ENCODE results near the gene WDR74. TPM values are rescaled to one million over a fixed set of nuclear protein-coding genes. Genes with fewer than 3 reads are reported as not detected.
"Not testable (repeated sequence)": the region's sequence is repeated elsewhere in the genome, so short reads cannot be mapped to it uniquely, and the experiment has no call there.

The WDR74 gene
- total RNA-seq, 1 donor from 2014 or later, result 58.8 TPM

DNA sequence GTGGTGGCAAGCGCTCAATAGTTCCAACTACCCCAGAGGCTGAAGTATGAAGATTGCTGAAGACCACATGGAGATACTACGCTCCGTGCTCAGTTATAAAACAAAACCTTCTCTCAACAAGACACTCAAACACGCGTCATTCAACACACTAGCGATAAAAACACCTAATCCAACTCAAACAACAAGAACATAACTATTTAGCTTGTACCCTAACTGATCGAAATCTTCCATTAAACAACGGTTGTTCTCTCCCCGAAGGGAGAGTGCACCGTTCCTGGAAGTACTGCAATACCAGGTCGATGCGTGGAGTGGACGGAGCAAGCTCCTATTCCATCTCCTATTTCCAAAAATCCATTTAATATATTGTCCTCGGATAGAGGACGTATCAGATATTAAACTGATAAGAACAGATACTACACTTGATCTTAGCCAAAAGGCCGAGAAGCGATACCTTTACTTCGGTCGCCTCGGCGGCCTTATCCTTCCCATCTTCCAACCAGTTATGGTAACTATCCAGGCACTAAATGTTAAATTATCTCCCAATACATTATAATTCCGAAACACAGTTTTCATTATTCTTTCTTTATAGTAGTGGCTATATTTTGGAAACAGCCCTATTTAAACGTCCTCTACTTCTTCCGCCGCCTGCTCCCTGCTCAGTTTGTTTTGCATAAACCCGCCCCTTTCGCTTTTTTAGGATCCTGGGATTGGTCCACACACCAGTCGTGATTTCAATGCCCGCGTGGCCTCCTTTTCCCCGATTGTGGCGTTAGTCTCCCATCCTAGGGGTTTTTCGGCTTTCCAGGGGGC lies 2.2 kb upstream of the WDR74 start:
- DNase-seq (ENCODE audit: low spot score), result peak; percentile 90

DNA sequence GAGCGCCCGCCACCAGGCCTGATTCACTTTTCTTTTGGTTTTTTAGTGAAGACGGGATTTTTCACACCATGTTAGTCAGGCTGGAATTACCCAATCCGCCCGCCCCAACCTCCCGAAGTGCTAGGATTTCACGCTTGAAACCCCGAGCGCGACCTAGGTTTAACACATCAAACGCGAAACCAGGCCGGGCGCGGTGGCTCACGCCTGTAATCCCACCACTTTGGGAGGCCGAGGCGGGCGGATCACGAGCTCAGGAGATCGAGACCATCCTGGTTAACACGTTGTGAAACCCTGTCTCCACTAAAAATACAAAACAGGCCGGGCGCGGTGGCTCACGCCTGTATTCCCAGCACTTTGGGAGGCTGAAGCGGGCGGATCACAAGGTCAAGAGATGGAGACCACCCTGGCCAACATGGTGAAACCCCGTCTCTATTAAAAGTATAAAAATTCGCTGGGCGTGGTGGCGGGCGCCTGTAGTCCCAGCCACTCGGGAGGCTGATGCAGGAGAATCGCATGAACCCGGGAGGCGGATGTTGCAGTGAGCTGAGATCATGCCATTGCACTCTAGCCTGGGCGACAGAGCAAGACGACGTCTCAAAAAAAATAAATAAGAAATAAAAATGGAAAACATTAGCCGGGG lies 1.5 kb upstream of the WDR74 start:
- peak; percentile 72 for DNase-seq (ENCODE audit: low spot score)

DNA sequence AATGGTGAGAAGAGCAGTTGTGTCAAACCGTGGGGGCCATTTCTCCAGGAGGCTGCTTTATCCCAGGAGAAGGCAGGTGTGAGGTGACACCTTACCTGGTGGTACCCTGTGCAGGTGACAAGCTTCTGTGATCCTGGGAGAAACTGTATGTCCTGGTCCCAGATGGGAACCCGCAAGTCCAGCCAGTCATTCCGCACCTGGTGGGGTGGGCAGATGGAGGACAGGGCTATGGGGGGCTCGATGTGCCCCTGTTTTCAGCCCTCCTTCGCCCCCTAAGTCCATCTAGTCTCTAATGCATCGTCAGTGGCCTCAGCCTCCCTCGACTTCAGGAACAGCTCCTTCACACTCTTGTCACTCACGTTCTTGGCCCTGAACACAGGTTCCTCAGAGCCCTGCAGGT lies 4.1 kb downstream of the WDR74 start:
- DNase-seq (ENCODE audit: low spot score), result no peak

DNA sequence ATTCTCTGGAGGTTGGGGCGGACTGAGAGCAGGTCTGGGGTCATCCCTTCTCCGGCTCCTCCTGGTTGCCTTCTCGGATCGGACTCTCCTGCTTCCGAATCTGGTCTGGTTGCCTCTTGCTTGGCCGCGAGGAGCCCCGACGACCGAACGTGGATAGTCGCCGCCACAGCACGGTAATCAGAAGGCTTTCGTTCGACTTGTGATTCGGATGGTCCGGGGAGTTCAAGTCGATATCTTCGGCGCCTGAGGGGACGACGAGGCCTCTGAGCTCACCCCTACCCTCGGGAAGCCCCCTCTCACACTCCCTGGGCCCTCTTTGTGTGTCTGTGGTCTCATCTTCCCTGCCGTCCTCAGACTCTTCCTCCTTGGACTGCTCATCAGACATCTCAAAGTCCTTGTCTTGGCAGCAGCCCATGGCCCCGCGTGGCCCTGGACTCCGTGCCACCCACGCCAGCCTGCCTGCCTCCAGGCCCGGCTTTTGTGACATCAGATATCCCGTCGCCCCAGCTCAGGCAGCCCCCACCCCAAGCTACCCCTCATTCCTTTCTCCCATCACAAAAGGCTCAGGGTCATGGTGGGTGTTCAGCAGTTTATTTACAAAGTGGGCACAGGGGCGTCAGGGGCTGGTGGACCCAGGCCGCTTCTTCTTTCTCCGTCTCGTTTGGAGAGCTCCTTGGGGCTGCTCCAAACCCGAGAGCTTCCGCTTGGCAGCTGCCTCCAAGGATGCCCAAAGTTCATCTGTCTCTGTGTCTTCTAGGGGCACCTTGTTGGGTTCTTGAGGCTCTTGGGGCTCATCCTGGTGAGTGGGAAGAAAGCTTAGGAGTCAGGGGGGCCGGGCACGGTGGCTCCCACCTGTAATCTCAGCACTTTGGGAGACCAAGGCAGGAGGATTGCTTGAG lies 6.8 kb downstream of the WDR74 start, which contains the start of gene TEX54:
Gene TEX54, minus strand, starts transcription at position 506 of the 899 bp plus-strand sequence.
- DNase-seq (ENCODE audit: low spot score), result no peak

DNA sequence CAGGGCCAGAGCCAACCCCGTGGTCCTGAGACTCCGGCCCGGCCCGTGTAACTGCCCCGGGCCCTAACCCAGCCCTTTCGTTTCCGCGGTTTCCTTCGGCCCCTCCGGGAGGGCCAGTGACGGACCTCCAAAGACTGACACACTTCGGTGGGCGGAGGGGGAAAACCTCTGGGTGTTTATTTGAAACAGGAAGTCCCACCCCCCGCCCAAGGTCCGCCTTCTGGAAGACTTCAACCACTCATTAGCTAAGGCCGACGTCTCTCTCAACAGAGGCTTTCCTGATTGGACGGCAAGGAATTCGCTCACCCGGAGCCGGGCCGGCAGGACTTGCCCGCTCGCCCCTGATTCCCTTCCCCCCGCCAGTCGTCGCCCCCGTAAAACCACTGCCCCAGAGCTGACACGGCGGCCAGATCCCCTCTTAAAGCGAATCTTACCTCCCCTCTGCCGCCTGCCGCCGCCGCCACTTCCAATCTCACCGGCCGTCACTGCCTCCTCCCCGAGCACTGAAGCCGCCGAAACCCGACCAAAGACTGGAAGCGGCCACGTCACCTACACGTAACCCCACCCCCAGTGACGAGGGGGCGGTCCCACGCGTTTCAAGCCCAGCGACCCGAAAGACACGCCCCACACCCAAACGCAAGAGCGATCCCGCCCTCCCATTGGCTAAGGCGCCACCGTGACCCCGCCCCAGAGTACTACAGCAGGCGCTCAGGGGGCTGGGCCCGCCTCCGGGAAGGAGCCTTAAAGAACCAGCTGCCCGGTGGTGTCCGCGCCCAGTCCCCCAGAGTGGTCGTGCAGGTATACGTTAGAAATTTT lies 7.7 kb downstream of the WDR74 start, which contains the start of gene STX5:
Gene STX5, minus strand, starts transcription at position 532 of the 816 bp plus-strand sequence. CDS start 808 bp downstream, outside the sequence.
- DNase-seq (ENCODE audit: low spot score), result peak; percentile 100

DNA sequence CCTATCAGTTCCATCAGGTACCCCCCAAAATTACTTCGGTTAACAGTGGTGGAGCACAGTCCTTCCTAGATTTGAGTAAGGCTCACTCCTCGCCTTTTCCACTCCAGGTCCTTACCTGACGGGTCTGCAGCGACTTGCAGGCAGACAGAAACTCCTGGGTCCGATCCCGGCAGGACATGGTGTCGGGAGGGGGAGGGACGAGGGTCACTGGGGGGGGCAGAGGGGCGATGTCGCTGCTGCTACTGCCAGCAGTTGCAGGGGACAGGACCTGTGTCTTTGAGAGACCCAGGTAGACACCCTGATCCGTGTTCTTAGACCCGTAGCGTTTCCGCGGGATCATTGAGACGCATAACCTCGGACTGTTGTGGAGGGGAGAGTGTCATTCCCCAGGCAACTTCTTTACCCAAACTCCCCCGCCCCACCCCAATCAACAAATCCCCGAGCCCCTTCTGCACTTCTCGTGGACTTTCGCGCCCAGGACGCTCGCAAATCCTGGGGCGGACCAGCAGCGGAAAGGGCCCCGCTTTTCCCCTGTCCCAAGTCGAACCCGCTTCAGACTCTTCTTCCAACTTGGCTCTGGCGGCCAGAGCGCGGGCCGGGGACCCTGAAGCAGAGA lies 8.4 kb downstream of the WDR74 start:
- no peak for DNase-seq (ENCODE audit: low spot score)

DNA sequence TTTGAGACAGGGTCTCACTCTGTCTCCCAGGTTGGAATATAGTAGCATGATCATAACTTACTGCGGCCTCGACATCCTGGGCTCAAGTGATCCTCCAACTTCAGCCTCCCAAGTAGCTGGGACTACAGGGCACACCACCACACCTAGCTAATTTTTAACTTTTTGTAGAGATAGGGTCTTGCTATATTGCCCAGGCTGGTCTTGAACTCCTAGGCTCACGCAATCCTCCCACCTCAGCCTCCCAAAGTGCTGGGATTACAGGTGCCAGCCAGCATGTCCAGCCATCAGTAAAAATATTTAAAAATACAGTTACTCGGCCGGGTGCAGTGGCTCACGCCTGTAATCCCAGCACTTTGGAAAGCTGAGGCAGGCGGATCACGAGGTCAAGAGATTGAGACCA lies 11.3 kb downstream of the WDR74 start:
- not testable (repeated sequence) for DNase-seq (ENCODE audit: low spot score)

DNA sequence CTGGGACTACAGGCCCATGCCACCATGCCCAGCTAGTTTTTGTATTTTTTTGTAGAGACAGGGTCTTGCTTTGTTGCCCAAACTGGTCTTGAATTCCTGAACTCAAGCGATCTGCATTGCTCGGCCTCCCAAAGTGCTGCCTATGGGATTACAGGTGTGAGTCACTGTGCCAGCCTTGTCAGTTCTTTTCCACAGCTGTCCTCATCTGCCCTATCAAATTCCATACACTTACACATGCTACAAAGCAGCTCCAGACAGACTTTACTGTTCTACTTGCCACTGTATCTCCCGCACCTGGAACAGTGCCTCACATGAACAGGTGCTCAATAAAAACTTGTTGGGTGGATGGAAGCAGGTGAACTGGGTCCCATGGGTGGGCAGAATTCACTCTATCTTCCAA lies 15.7 kb downstream of the WDR74 start:
- DNase-seq (ENCODE audit: low spot score), result no peak

DNA sequence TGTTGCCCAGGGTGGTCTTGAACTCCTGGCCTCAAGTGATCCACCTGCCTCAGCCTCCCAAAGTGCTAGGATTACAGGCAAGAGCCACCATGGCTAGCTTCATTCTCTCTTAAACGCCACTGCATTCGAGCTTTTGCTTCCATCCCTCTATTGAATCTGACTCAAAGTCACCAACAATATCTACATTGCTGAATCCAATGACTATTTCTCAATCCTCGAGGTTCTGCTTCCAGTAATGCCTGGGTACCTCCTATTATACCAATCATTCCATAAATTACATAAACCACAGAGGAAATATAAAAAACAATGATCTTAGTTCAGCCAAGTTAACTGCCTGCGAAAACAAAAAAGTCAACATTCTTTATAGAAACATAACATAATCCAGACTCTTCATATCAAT lies 22.3 kb downstream of the WDR74 start:
- DNase-seq (ENCODE audit: low spot score), result no peak

DNA sequence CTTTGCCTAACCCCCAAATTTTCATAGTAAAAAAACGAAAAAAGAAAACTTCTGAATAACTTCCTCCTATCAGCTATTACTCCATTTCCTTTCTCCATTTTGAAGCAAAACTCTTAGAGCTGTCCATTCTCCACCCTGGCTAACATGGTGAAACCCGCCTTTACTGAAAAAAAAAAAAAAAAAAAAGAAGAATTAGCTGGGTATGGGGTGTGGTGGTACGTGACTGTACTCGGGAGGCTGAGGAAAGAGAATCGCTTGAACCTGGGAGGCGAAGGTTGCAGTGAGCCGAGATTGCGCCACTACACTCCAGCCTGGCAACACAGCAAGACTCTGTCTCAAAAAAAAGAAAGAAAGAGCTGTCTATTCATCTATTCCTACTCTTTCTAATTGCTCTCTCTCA lies 22.8 kb downstream of the WDR74 start:
- DNase-seq (ENCODE audit: low spot score), result no peak

DNA sequence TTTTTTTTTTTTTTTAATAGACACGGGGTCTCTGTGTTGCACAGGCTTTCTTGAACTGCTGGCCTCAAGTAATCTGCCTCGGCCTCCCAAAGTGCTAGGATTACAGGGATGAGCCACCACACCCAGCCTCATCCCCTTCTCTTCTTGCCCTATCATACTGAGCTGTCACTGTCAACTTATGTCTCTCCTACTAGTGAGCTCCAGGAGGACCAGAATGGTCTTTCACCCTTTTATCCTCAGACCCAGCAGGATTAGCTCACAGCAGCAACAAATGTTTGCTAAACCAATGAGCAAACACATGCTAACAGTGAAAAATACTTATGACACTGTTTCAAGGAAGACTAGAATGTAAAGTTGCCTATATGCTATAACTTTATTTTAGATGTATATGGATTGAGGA lies 27.7 kb downstream of the WDR74 start:
- no peak for DNase-seq (ENCODE audit: low spot score)

DNA sequence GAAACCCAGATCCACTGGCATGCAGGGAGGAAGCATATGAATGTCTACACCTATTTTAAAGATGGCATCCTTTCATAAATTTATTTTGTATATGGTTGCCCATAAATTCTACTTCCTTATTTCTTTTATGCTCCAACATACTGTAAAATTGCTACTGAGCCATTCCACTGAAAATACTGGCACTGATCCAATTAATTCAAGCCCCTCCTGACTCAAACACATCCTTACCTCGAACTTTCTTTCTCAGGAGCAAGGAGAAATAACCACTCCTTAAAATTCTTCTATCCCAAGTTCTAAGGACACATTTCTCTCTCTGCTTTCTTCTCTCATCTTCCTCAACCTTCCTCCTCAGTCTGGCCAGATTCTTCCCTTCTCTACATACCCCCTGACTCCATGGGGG lies 28.6 kb downstream of the WDR74 start:
- no peak for DNase-seq (ENCODE audit: low spot score)

DNA sequence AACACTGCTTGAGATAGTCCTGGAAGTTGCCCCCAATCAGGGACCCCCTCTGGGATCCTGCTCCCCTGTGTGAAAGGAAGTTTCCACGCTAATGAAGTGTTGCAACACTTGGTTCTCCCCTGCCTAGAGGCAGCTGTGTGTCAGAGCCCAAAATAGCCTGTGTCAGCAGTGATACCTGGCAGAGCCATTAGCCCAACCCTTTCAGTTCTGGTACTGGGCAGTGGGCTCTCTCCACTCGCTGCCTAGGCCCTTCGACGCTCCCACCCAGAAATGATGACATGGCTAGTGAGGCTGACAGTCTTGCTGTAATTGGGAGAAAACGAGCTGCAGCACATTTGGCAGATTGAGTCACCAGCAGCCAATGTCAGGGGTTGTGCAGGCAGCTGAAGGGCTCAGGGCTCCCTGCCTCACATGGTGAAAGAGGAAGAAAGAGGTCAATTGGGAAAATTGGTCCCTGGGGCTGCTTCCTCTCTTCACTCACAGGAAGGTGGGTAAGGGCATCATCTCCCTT lies 32.7 kb downstream of the WDR74 start:
- no peak for DNase-seq (ENCODE audit: low spot score)

DNA sequence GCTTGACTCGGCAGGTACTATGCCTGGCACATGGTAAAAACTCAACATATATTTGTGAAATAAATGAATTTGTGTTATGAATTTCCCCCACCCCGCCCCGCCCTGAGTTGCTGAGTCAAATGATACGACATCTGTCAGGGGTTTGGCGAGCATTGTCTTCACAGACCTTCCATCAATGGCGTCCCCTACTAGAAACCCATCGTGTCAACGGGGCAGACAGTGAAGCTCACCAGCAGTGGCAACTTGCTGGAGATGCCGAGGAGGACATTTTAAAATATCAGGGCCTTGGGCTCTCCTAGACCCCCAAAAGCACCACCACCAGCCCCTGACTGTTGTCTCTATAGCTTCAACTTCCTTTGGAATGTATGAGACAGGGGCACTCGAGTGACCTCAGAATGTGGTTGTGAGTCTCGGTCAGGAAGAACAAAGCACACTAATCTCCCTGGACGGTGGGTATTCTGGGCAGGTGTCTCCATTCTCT lies 33.4 kb downstream of the WDR74 start:
- DNase-seq (ENCODE audit: low spot score), result no peak

DNA sequence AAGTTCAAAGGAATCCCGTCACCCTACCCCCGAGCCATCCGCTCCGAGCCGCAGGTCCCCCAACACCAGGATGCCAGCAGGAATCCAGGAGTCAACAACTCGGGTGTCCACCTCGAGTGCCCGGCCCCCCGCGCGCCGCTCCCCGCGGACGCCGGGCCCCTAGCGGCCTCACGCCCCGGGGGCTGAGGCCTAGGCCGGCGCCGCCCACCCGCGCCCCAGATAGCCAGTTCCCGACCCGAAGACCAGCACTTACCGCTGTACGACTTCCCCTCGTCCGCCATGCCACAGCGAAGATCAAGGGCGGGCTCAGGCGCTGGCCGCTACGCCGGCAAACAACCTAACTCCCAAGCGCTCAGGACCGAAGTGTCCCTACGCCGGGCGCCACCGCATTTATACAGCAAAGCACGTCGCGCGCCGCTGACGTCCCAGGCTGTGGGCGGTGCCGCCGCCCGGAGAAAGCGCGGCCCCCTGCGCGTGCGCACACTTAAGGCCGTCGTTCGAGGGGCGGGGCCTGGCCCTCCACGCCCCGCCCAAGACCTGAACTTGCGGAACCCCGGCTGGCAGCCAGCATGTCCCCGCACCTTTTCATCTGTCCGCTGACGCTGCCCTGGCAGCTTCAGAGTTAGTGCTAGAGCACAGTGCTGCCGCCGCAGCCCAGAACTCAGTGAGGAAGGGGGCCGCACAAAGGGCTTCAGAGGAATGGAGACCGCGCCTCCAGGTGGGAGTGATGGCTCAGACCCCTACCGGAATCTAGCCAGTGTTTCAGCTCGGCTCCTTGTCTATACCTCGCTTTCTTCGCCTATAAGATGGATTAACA lies 34.1 kb downstream of the WDR74 start, which contains the start of gene NXF1:
Gene NXF1, minus strand, starts transcription at position 365 of the 817 bp plus-strand sequence. Its CDS starts 84 bp downstream, at position 281.
- peak; percentile 96 for DNase-seq (ENCODE audit: low spot score)

DNA sequence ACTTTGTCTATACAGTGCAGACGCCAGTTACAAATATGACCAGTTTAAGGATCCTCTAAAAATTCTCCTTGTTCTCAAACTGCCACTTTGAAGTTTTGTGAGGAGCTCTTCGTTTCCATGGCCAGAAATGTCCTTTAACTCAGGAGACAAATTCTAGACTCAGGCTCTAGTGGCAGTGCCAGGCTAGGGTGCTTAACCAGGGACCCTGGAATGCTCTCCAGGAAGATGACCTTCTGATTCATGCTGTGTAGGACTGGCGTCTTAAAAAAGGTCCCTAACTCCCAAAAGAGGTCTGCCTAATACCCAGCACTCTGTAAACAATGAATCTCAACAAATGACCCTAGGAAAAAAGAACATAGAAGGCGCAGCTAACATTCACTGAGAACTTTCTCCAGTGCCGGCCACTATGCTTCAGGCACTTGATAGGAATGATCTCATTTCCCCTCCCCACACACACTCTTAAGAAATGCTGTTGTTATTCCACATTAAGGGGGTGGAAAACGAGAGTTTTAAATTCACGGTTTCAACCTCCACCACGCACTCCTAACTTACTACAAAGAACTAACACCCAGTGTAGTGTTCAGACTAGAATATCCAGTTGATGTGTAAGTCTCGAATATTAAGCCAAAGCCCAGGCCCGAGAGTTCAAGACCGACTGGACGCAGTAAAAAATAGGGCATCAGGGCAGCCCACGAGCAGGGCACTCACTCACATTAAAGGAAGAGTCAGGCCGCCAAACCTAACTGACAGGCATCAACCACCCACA lies 34.9 kb downstream of the WDR74 start:
- DNase-seq (ENCODE audit: low spot score), result no peak

DNA sequence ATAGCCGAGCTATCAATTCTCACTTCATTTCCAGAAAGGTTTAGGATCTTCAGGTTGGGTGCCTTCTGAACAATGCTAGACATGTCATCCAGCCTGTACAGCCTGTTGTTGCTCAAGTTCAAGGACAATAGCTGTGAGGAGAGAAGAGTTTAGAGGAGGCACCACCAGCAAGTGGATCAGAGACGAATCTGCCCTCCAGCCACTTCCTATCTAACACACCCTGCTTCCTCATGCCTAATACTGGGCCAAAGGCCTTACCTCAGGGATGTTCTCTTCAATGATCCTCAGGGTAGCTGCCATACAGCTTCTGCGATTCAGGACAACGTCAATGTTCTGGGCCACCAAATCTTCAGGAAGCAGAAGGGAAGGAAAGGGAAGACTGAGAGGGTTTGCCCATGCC lies 38.3 kb downstream of the WDR74 start:
- no peak for DNase-seq (ENCODE audit: low spot score)

DNA sequence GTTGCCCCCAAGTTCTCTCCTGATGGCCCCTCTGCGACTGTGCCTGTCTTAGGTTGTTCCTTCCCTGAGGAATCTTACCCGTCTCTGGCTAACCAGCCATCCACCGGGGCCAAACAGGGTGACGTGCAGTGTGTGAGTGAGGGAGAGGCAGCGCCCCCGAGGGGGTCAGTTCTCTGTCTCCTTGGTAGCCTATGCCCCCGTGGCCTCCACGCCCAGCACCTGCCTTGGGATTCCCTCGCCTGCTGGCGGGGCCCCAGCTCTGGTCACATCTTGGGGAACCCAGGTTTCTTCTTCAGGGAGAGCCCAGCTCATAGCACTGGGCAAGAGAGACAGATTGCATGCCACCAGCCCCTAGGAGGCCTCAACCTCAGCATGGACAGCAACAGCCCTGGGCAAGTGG lies 39.9 kb downstream of the WDR74 start:
- DNase-seq (ENCODE audit: low spot score), result no peak

DNA sequence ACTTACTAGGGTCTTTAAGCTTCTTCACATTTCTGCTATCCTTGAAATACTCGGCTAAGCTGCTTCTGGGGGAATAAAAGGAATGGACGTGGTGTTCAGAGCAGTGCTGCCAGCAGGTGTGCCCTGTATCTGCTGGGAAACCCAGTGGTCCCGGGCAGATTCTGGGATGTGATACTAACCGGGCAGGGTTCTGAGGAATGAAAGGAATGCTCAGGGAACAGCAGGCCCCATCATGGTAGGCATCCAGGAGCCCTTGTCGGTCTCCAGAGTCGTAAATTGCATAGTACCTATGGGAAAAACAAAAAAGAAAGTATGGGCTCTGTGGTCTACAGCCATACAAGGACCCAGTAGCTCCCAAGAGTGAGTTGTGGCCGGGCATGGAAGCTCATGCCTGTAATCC lies 43.1 kb downstream of the WDR74 start:
- no peak for DNase-seq (ENCODE audit: low spot score)
